HCT116 (cell line): ENCODE results near the gene PRSS53. TPM values are rescaled to one million over a fixed set of nuclear protein-coding genes. Genes with fewer than 3 reads are reported as not detected.

Experiments used
- ATAC-seq: fragments of 200-7000 bp; cut with Tn5 transposase; 2 replicates; pipeline ENCODE4 v1.9.1; 2020; ENCODE audit warnings: mild to moderate bottlenecking, moderate library complexity
- BruUV-seq: library from RNA; stranded (reverse); fragments of 400-500 nt; replicated peaks from 2 replicates; lab custom pipeline; 2021; lab: Mats Ljungman, UMichigan
- CTCF ChIA-PET: fragments of 300-600 bp; sonication (Branson Sonifier 250); formaldehyde crosslinking; loops from one replicate; lab custom pipeline; 2021; ENCODE audit warnings: antibody characterized with exemption; lab: Charles Lee
- POLR2A ChIA-PET: fragments of 300-600, 350-600 bp; sonication (Branson Sonifier 250); formaldehyde crosslinking; loops from one replicate; lab custom pipeline; 2021; ENCODE audit warnings: antibody characterized with exemption; lab: Charles Lee
- RAD21 ChIA-PET, 2 experiments: fragments of 300-600 bp; sonication (Branson Sonifier 250); formaldehyde crosslinking; loops; one replicate each; lab custom pipeline; 2023; ENCODE audit warnings: low total read pairs in 2 of 2; ENCODE audit not compliant: uncharacterized antibody in 2 of 2, unreplicated experiment in 2 of 2, low non-redundant PET in 1 of 2; lab: Charles Lee
- DNase-seq: peaks from one replicate; pipeline ENCODE4 v3.0.0-alpha.2; 2010; ENCODE audit warnings: low read depth, low spot score
- H2AFZ ChIP-seq: fragments of 200-600 bp; shearing (Covaris generic), sonication (generic); 2 replicates; pipeline ENCODE4 v1.6.1; 2017; ENCODE audit warnings: low read depth, mixed run types, mixed read lengths, antibody characterized with exemption, low read length; ENCODE audit not compliant: poor library complexity, severe bottlenecking
- H3K27ac ChIP-seq: 2 replicates; pipeline ENCODE4 v1.5.1; 2012; ENCODE audit warnings: low read depth, low read length
- H3K27me3 ChIP-seq: fragments of 200-600 bp; sonication (generic); 2 replicates; pipeline ENCODE4 v1.6.1; 2016; ENCODE audit warnings: mixed run types, low read length, mixed read lengths; ENCODE audit not compliant: insufficient read depth
- H3K36me3 ChIP-seq, 2 experiments: fragments of 200-500 bp in 1 of 2; fragments of 200-600 bp in 1 of 2; sonication (Bioruptor generic) in 1 of 2; sonication (generic) in 1 of 2; 2 replicates each; pipeline versions ENCODE4 v1.5.1 to v1.6.1; 2014 to 2016; ENCODE audit warnings: low read length in 2 of 2, inconsistent platforms in 1 of 2, mixed read lengths in 1 of 2, mixed run types in 1 of 2; ENCODE audit not compliant: insufficient read depth in 2 of 2, control insufficient read depth in 1 of 2
- H3K4me1 ChIP-seq, 2 experiments: fragments of 200-600 bp in 1 of 2; sonication (generic) in 1 of 2; 2 replicates each; pipeline versions ENCODE4 v1.5.1 to v1.6.1; 2012 to 2017; ENCODE audit warnings: low read length in 2 of 2, inconsistent platforms in 1 of 2, mild to moderate bottlenecking in 1 of 2, mixed read lengths in 1 of 2, mixed run types in 1 of 2, moderate library complexity in 1 of 2; ENCODE audit not compliant: insufficient read depth in 2 of 2, control insufficient read depth in 1 of 2
- H3K4me2 ChIP-seq: fragments of 200-600 bp; sonication (generic); 2 replicates; pipeline ENCODE4 v1.6.1; 2017; ENCODE audit warnings: mixed run types, low read length, mixed read lengths
- H3K4me3 ChIP-seq, 2 experiments: fragments of 200-600 bp in 1 of 2; sonication (generic) in 1 of 2; replicated peaks in 1 of 2; 2 replicates each; pipeline ENCODE4 v1.5.1; 2011 to 2016; ENCODE audit warnings: low read length in 2 of 2, control low read depth in 1 of 2, low read depth in 1 of 2, mild to moderate bottlenecking in 1 of 2, mixed read lengths in 1 of 2, mixed run types in 1 of 2
- H3K79me2 ChIP-seq: fragments of 200-600 bp; sonication (generic); 2 replicates; pipeline ENCODE4 v1.6.1; 2017; ENCODE audit warnings: mild to moderate bottlenecking, mixed run types, low read length, moderate library complexity, mixed read lengths; ENCODE audit not compliant: insufficient read depth
- H3K9ac ChIP-seq: fragments of 200-600 bp; sonication (generic); 2 replicates; pipeline ENCODE4 v1.6.1; 2016; ENCODE audit warnings: low read length, mixed read lengths
- H3K9me2 ChIP-seq: fragments of 200-600 bp; sonication (generic), shearing (Covaris generic); 2 replicates; pipeline ENCODE4 v1.6.1; 2017; ENCODE audit warnings: mixed run types, mild to moderate bottlenecking, moderate library complexity; ENCODE audit not compliant: insufficient read depth
- H3K9me3 ChIP-seq, 2 experiments: fragments of 200-500 bp in 1 of 2; fragments of 200-600 bp in 1 of 2; sonication (Bioruptor generic) in 1 of 2; sonication (generic) in 1 of 2; 2 replicates each; pipeline ENCODE4 v1.6.1; 2014 to 2017; ENCODE audit warnings: low read length in 2 of 2, mixed read lengths in 2 of 2, inconsistent platforms in 1 of 2, low read depth in 1 of 2, mild to moderate bottlenecking in 1 of 2, mixed run types in 1 of 2, moderate library complexity in 1 of 2; ENCODE audit not compliant: control insufficient read depth in 1 of 2, insufficient read depth in 1 of 2
- H4K20me1 ChIP-seq: fragments of 200-600 bp; sonication (generic), shearing (Covaris generic); 2 replicates; pipeline ENCODE4 v1.6.1; 2017; ENCODE audit warnings: mixed run types, mild to moderate bottlenecking, moderate library complexity; ENCODE audit not compliant: insufficient read depth
- ATF3 ChIP-seq: IDR thresholded peaks from 2 replicates; pipeline ENCODE4 v1.6.1; 2012
- CTCF ChIP-seq, 3 experiments: fragments of 200-600 bp in 1 of 3; sonication (generic) in 1 of 3; IDR thresholded peaks in 2 of 3; conservative IDR thresholded peaks in 1 of 3; 2 replicates each; pipeline ENCODE4 v1.5.1; 2012 to 2017; ENCODE audit warnings: low read depth in 2 of 3, low read length in 2 of 3, antibody characterized with exemption in 1 of 3, borderline replicate concordance in 1 of 3, control low read depth in 1 of 3, mild to moderate bottlenecking in 1 of 3, mixed read lengths in 1 of 3, mixed run types in 1 of 3, moderate library complexity in 1 of 3; ENCODE audit not compliant: insufficient read depth in 1 of 3
- FOSL1 ChIP-seq: IDR thresholded peaks from 2 replicates; pipeline ENCODE4 v1.6.1; 2012; ENCODE audit warnings: low read depth
- POLR2AphosphoS5 ChIP-seq: IDR thresholded peaks from 2 replicates; pipeline ENCODE4 v1.6.1; 2011; ENCODE audit warnings: mild to moderate bottlenecking, low read depth, low read length, moderate library complexity
- SP1 ChIP-seq: IDR thresholded peaks from 2 replicates; pipeline ENCODE4 v1.6.1; 2012; ENCODE audit warnings: low read depth
- SRF ChIP-seq: IDR thresholded peaks from 2 replicates; pipeline ENCODE4 v1.6.1; 2012; ENCODE audit warnings: low read depth
- TCF7L2 ChIP-seq: IDR thresholded peaks from 2 replicates; pipeline ENCODE4 v1.7.0; 2011; ENCODE audit warnings: borderline replicate concordance, inconsistent platforms; ENCODE audit not compliant: insufficient read depth, insufficient read length; ENCODE audit errors: extremely low read depth
- intact Hi-C: fragments of 100-400 bp; cut with micrococcal nuclease; formaldehyde crosslinking; loops from 2 replicates; pipeline ENCODE4 v1.10.0; 2022
- total RNA-seq: library from RNA; stranded (reverse); gene quantifications from one replicate; pipeline ENCODE4 v1.2.1, GENCODE V29; 2021; ENCODE audit not compliant: unreplicated experiment

PRSS53 gene
- total RNA-seq, 1 experiment from 2014 or later, result 11.6 TPM

GRCh38 chr16:31110106-31111034 is 21.6 kb upstream of the PRSS53 start (continued):
- no peak for TF ChIP-seq CTCF (IDR thresholded peaks at IDR 0.05 in 2 of 3, conservative IDR thresholded peaks at IDR 0.05 in 1 of 3; ENCODE audit: borderline replicate concordance in 1 of 3, insufficient read depth in 1 of 3, low read depth in 2 of 3, low read length in 2 of 3)

GRCh38 chr16:31109622-31110021 is 20.9 kb upstream of the PRSS53 start:
- no peaks in the 10 kb centered on the region for H3K27me3 ChIP-seq
- H3K9me2 ChIP-seq, result no peaks in the 10 kb centered on the region
- H3K36me3 ChIP-seq, result peaks cover 14 to 39% of the 10 kb centered on the region in 2 experiments
- ChIA-PET CTCF (interaction anchor here (1.4 kb wide), 1 partner anchor 124 kb away, joined by 3 read pairs; the partner anchor contains the start of gene HSD3B7), RAD21 (no interaction called here), POLR2A (no interaction called here)
- no peaks in the 10 kb centered on the region for H4K20me1 ChIP-seq
- H3K27ac ChIP-seq, result no peak overlapping the region
- TF ChIP-seq ATF3 (no peak), FOSL1 (no peak), SRF (no peak), POLR2AphosphoS5 (no peak), SP1 (no peak), TCF7L2 (no peak)
- intact Hi-C loops, result loop anchor here (5.0 kb wide), 1 partner anchor 333 kb away; the partner anchor contains the start of gene ZNF843
- no peak for DNase-seq
- H3K4me2 ChIP-seq, result peak overlapping the region; percentile 83
- H3K4me3 ChIP-seq, result peak overlapping the region in 1 of 2 experiments; percentile 83; a peak in 2 of 4 replicates
- no peak for ATAC-seq
- H3K9me3 ChIP-seq, result no peaks in the 10 kb centered on the region
- no TSS peak for BruUV-seq
- H3K4me1 ChIP-seq, result peaks cover 10 to 37% of the 10 kb centered on the region in 2 experiments; a peak in 3 of 4 replicates
- H3K79me2 ChIP-seq, result peaks cover 21% of the 10 kb centered on the region
- H2AFZ ChIP-seq, result no peak overlapping the region
- H3K9ac ChIP-seq, result no peak overlapping the region; the same call in 1 of the 2 replicates
